Stimulated activated CD4-positive, alpha-beta T cell treated with anti-CD3 and anti-CD28 coated beads, Interleukin-4, amount 100 ng/mL, for 48 hours (primary cell): ENCODE data around the gene TSSK3.

Source experiments
- DNase-seq, 2 donors: peaks; one replicate each; pipeline ENCODE4 v3.0.0-alpha.2; 2020; ENCODE audit warnings: low read depth in 2 of 2

TSSK3 gene

GRCh38 chr1:32398401-32398800 lies 36.1 kb downstream of the TSSK3 start:
- no peak for DNase-seq

GRCh38 chr1:32399843-32400242 lies 37.5 kb downstream of the TSSK3 start:
- no peak for DNase-seq

GRCh38 chr1:32400876-32401631 lies 38.7 kb downstream of the TSSK3 start:
- DNase-seq = peak; percentile 52 to 54

- no peak for DNase-seq
Observed at GRCh38 chr1:32404946-32405345, 42.6 kb downstream of the TSSK3 start.

- no peak for DNase-seq
Observed at GRCh38 chr1:32405672-32406467, 43.5 kb downstream of the TSSK3 start.

GRCh38 chr1:32406629-32407111 lies 44.3 kb downstream of the TSSK3 start:
- no peak for DNase-seq

GRCh38 chr1:32411261-32411660 lies 48.9 kb downstream of the TSSK3 start:
- DNase-seq = no peak

GRCh38 chr1:32413507-32414185 lies 51.3 kb downstream of the TSSK3 start:
- DNase-seq = peak; percentile 40 to 64
